Tibial nerve (tissue), 4 donors: ENCODE measurements around the gene RMND5B.

Experiments
- CTCF ChIP-seq, 5 experiments: fragments of 200-600 bp in 3 of 5; fragments of 450-650 bp in 2 of 5; sonication (generic) in 3 of 5; IDR thresholded peaks; one replicate each; pipeline ENCODE4 v1.5.1; 2016 to 2019; ENCODE audit warnings: antibody characterized with exemption in 5 of 5, mild to moderate bottlenecking in 3 of 5, moderate library complexity in 2 of 5
- EP300 ChIP-seq, 2 donors: sonication (generic); formaldehyde crosslinking; IDR thresholded peaks; one replicate each; pipeline ENCODE4 v1.6.1; 2017; ENCODE audit warnings: antibody characterized with exemption in 2 of 2, mild to moderate bottlenecking in 1 of 2
- POLR2A ChIP-seq, 2 donors: fragments of 450-650 bp; IDR thresholded peaks; one replicate each; pipeline ENCODE4 v1.6.1; 2017; ENCODE audit warnings: antibody characterized with exemption in 2 of 2, mild to moderate bottlenecking in 2 of 2, moderate library complexity in 2 of 2

GRCh38 chr5:178162481-178162880 is 31.7 kb downstream of the RMND5B start:
- TF ChIP-seq CTCF (IDR thresholded peaks at IDR 0.05): no peak
- no peak for TF ChIP-seq POLR2A (IDR thresholded peaks at IDR 0.05)
- TF ChIP-seq EP300 (IDR thresholded peaks at IDR 0.05): no peak
